ENCODE results near the gene ASB12. TPM values are rescaled to one million over a fixed set of nuclear protein-coding genes. Genes with fewer than 3 reads are reported as not detected.

Gene ASB12, protein sequence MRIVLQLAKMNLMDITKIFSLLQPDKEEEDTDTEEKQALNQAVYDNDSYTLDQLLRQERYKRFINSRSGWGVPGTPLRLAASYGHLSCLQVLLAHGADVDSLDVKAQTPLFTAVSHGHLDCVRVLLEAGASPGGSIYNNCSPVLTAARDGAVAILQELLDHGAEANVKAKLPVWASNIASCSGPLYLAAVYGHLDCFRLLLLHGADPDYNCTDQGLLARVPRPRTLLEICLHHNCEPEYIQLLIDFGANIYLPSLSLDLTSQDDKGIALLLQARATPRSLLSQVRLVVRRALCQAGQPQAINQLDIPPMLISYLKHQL
- not detected in 2 replicates for total RNA-seq

DNA sequence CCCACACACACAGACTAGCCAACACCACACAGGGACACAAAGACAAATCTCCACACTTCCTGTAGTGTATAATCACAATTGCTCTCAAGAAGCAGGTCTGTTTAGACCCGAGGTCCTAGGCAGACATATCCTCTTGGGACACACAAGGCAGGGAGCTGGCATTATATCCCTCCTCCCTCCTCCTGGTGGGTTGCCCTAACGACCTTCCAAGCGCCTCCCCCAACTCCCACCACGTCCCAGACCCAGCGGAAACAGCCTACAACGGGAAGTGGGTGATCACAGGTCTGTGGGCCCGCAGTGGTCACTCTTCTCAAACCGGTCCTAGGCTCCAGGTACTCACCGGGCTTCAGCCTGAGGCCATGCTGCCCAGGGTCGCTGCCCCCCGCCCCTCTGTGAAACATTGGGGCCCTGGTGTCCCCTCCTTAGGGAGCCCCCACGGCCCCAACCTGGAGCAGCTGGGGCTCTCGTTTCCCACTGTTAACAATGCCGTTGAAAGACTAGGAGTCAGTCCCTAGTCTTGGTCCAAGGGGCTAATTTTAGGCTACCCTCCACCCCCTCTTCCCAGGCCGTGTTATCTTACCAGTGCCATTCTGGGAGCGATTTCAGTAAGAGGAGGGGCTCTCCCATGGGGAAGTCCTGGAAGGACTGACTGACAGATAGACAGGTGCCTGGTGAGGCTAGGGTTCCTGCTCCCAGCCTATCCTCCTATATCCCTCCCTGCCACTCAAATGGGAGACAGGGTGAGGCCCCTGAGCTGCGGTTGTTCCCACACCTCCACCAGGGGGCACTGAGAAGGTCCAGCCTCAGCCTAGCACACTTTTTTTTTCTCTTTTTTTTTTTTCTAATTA is at the start of gene ASB12:
TSS of gene ASB12 (minus strand) at position 485 of the 848 bp plus-strand sequence. CDS start 4,957 bp downstream, outside the sequence.

GRCh38 chrX:64205441-64205734 is 25.0 kb downstream of the ASB12 start, which contains the start of gene AMER1:
AMER1 (minus strand) TSS chrX:64205708; CDS start chrX:64193286, 12,422 bp downstream.

Small RNAs within 50 kb of the gene (small RNA-seq; reads per million reads assigned to genes)
- gene RN7SL799P = not detected

Other genes with a start within 250 kb of the ASB12 start
- gene AMER1, start 24.9 kb downstream of the ASB12 start, total RNA-seq = 1.8 and 2.3 TPM in 2 replicates
- 0.59 and 0.73 TPM in 2 replicates for gene MTMR8, start 164.8 kb upstream of the ASB12 start, total RNA-seq

Data from subcutaneous preadipocyte (primary cell).